Measurements from ENCODE around the gene DCAF6.

Gene DCAF6

GRCh38 chr1:168105846-168106245 is 169.4 kb downstream of the DCAF6 start:
- H3K27me3 ChIP-seq, result no peaks in the 10 kb centered on the region
- H3K4me1 ChIP-seq (ENCODE audit: control insufficient read depth in 1 of 2, insufficient read depth in 1 of 2, low read depth in 1 of 2, low read length in 1 of 2), result no peaks in the 10 kb centered on the region
- no peaks in the 10 kb centered on the region for H3K9me3 ChIP-seq
- no peak overlapping the region for H3K4me3 ChIP-seq (ENCODE audit: low read depth in 1 of 2, low read length in 1 of 2)
- H3K27ac ChIP-seq, result no peak overlapping the region
- no peaks in the 10 kb centered on the region for H3K36me3 ChIP-seq
- no peak for TF ChIP-seq CTCF (IDR thresholded peaks at IDR 0.05)

GRCh38 chr1:168106274-168106673 is 169.8 kb downstream of the DCAF6 start:
- no peaks in the 10 kb centered on the region for H3K36me3 ChIP-seq
- peaks cover 0 to 3% of the 10 kb centered on the region in 2 experiments for H3K4me1 ChIP-seq (ENCODE audit: control insufficient read depth in 1 of 2, insufficient read depth in 1 of 2, low read depth in 1 of 2, low read length in 1 of 2)
- no peak overlapping the region for H3K27ac ChIP-seq
- TF ChIP-seq CTCF (IDR thresholded peaks at IDR 0.05), result no peak
- H3K27me3 ChIP-seq, result no peaks in the 10 kb centered on the region
- no peaks in the 10 kb centered on the region for H3K9me3 ChIP-seq
- no peak overlapping the region for H3K4me3 ChIP-seq (ENCODE audit: low read depth in 1 of 2, low read length in 1 of 2)

GRCh38 chr1:168110896-168111545 is 174.5 kb downstream of the DCAF6 start:
- Histone ChIP-seq H3K4me3 (ENCODE audit: low read depth in 1 of 2, low read length in 1 of 2) (no peak overlapping the region), H3K9me3 (no peaks in the 10 kb centered on the region), H3K4me1 (ENCODE audit: control insufficient read depth in 1 of 2, insufficient read depth in 1 of 2, low read depth in 1 of 2, low read length in 1 of 2) (peaks cover 0 to 3% of the 10 kb centered on the region in 2 experiments), H3K36me3 (no peaks in the 10 kb centered on the region), H3K27ac (no peak overlapping the region), H3K27me3 (no peaks in the 10 kb centered on the region)
- TF ChIP-seq CTCF (IDR thresholded peaks at IDR 0.05), result no peak

GRCh38 chr1:168112673-168113305 is 176.3 kb downstream of the DCAF6 start:
- TF ChIP-seq CTCF (IDR thresholded peaks at IDR 0.05), result no peak
- Histone ChIP-seq H3K4me1 (ENCODE audit: control insufficient read depth in 1 of 2, insufficient read depth in 1 of 2, low read depth in 1 of 2, low read length in 1 of 2) (peaks cover 0 to 3% of the 10 kb centered on the region in 2 experiments), H3K27ac (no peak overlapping the region), H3K27me3 (no peaks in the 10 kb centered on the region), H3K36me3 (no peaks in the 10 kb centered on the region), H3K9me3 (no peaks in the 10 kb centered on the region), H3K4me3 (ENCODE audit: low read depth in 1 of 2, low read length in 1 of 2) (no peak overlapping the region)

GRCh38 chr1:168114845-168115244 is 178.4 kb downstream of the DCAF6 start:
- H3K27ac ChIP-seq, result no peak overlapping the region

More at GRCh38 chr1:168114845-168115244, 178.4 kb downstream of the DCAF6 start:
- Histone ChIP-seq H3K36me3 (no peaks in the 10 kb centered on the region), H3K9me3 (no peaks in the 10 kb centered on the region), H3K4me1 (ENCODE audit: control insufficient read depth in 1 of 2, insufficient read depth in 1 of 2, low read depth in 1 of 2, low read length in 1 of 2) (peaks cover 0 to 3% of the 10 kb centered on the region in 2 experiments), H3K27me3 (no peaks in the 10 kb centered on the region), H3K4me3 (ENCODE audit: low read depth in 1 of 2, low read length in 1 of 2) (no peak overlapping the region)
- TF ChIP-seq CTCF (IDR thresholded peaks at IDR 0.05), result no peak

Measured in neutrophil (primary cell).